AG04449 (cell line): Measurements from ENCODE around the gene BICRA.

Experiments
- CTCF ChIA-PET: fragments of 350-600 bp; formaldehyde crosslinking; extraction: SDS; loops from one replicate; lab custom pipeline; 2021; ENCODE audit warnings: antibody characterized with exemption; lab: Yijun Ruan, JAX
- POLR2A ChIA-PET: fragments of 400-600, 350-600 bp; formaldehyde crosslinking; extraction: SDS; loops from one replicate; lab custom pipeline; 2020; ENCODE audit warnings: antibody characterized with exemption, inconsistent platforms; lab: Yijun Ruan, JAX
- DNase-seq: peaks from one replicate; pipeline ENCODE4 v3.0.0-alpha.2; 2010; ENCODE audit warnings: low read depth, low spot score
- H3K4me3 ChIP-seq: 2 replicates; pipeline ENCODE4 v1.5.1; 2011; ENCODE audit warnings: low read depth, mild to moderate bottlenecking, control low read depth, low read length
- CTCF ChIP-seq: IDR thresholded peaks from one replicate; pipeline ENCODE4 v1.5.1; 2011; ENCODE audit warnings: mild to moderate bottlenecking, moderate library complexity, low read length, control low read depth, inconsistent platforms; ENCODE audit not compliant: insufficient read depth; ENCODE audit errors: missing control alignments

The BICRA gene

GRCh38 chr19:47652285-47652684 lies 43.4 kb downstream of the BICRA start:
- CTCF ChIA-PET: no interaction called here
- TF ChIP-seq CTCF: no peak
- POLR2A ChIA-PET: no interaction called here
- no peak overlapping the region for H3K4me3 ChIP-seq
- no peak for DNase-seq

GRCh38 chr19:47653856-47654255 lies 44.9 kb downstream of the BICRA start:
- TF ChIP-seq CTCF: no peak
- POLR2A ChIA-PET: no interaction called here
- H3K4me3 ChIP-seq: no peak overlapping the region
- CTCF ChIA-PET: interaction anchor here (0.9 kb wide), 1 partner anchor 9 kb away, joined by 3 read pairs; no protein-coding TSS in a partner anchor
- no peak for DNase-seq

- no peak for TF ChIP-seq CTCF
- no peak overlapping the region for H3K4me3 ChIP-seq
- CTCF ChIA-PET: interaction anchor here (1.0 to 1.3 kb wide), 2 partner anchors 9 to 142 kb away, joined by 3 to 4 read pairs; no protein-coding TSS in a partner anchor
- DNase-seq: no peak
- POLR2A ChIA-PET: no interaction called here
Observed at GRCh38 chr19:47657719-47658118, 48.8 kb downstream of the BICRA start.

- ChIA-PET POLR2A (no interaction called here), CTCF (interaction anchor here (0.8 to 1.3 kb wide), 3 partner anchors 9 to 143 kb away, joined by 3 to 4 read pairs (median 3); no protein-coding TSS in a partner anchor)
- no peak overlapping the region for H3K4me3 ChIP-seq
- DNase-seq: no peak
- TF ChIP-seq CTCF: no peak
Observed at GRCh38 chr19:47658431-47659348, 49.8 kb downstream of the BICRA start.

- CTCF ChIA-PET: interaction anchor here (2.3 kb wide), 1 partner anchor 224 kb away, joined by 8 read pairs; no protein-coding TSS in a partner anchor
- POLR2A ChIA-PET: no interaction called here
Observed at GRCh38 chr19:47660435-47660832, 51.5 kb downstream of the BICRA start.

More at GRCh38 chr19:47660435-47660832, 51.5 kb downstream of the BICRA start:
- no peak for TF ChIP-seq CTCF
- H3K4me3 ChIP-seq: no peak overlapping the region
- DNase-seq: no peak
